ENCODE data around the gene ADAD2. TPM values are rescaled to one million over a fixed set of nuclear protein-coding genes. Genes with fewer than 3 reads are reported as not detected.
A peak's percentile ranks its signal among the peaks of the same experiment; 100 is the strongest.

The ADAD2 gene
- total RNA-seq, 2 experiments from 2014 or later = not detected

- Histone ChIP-seq H2AFZ (ENCODE audit: low read length) (no peak overlapping the region), H3K4me3 (ENCODE audit: low read depth, low read length, poor library complexity, severe bottlenecking) (no peak overlapping the region), H4K20me1 (ENCODE audit: insufficient read depth, low read length) (no peaks in the 10 kb centered on the region), H3K9me2 (ENCODE audit: insufficient read depth, low read length) (no peaks in the 10 kb centered on the region), H3K27ac (ENCODE audit: low read depth, low read length, poor library complexity, severe bottlenecking) (no peak overlapping the region), H3K79me2 (ENCODE audit: insufficient read depth, low read depth, low read length) (no peaks in the 10 kb centered on the region), H3K36me3 (ENCODE audit: insufficient read depth, low read length) (no peaks in the 10 kb centered on the region), H3K9me3 (ENCODE audit: low read length) (no peaks in the 10 kb centered on the region), H3K4me2 (ENCODE audit: low read length) (no peak overlapping the region), H3K4me1 (ENCODE audit: insufficient read depth, low read length, poor library complexity, severe bottlenecking) (no peaks in the 10 kb centered on the region)
- peak; percentile 3 for DNase-seq (ENCODE audit: low spot score)
- BruUV-seq (replicated peaks) = no TSS peak
- intact Hi-C loops (cut with micrococcal nuclease; ENCODE audit: unreplicated experiment) = no loop called here
- ChIA-PET CTCF (ENCODE audit: unreplicated experiment) (no interaction called here), POLR2A (no interaction called here)
- TF ChIP-seq CTCF (conservative IDR thresholded peaks at IDR 0.05; ENCODE audit: low read length) (no peak), EZH2phosphoT487 (IDR thresholded peaks at IDR 0.05; ENCODE audit: borderline replicate concordance, low read depth, low read length) (no peak)
Observed at GRCh38 chr16:84243732-84244131, 52.8 kb downstream of the ADAD2 start.

- no peaks in the 10 kb centered on the region for H4K20me1 ChIP-seq (ENCODE audit: insufficient read depth, low read length)
- H3K9me2 ChIP-seq (ENCODE audit: insufficient read depth, low read length) = no peaks in the 10 kb centered on the region
- BruUV-seq (replicated peaks) = no TSS peak
- H3K79me2 ChIP-seq (ENCODE audit: insufficient read depth, low read depth, low read length) = no peaks in the 10 kb centered on the region
- POLR2A ChIA-PET = no interaction called here
- H3K4me1 ChIP-seq (ENCODE audit: insufficient read depth, low read length, poor library complexity, severe bottlenecking) = no peaks in the 10 kb centered on the region
- CTCF ChIA-PET (ENCODE audit: unreplicated experiment) = no interaction called here
- H3K9me3 ChIP-seq (ENCODE audit: low read length) = no peaks in the 10 kb centered on the region
- no peak for DNase-seq (ENCODE audit: low spot score)
- H3K27ac ChIP-seq (ENCODE audit: low read depth, low read length, poor library complexity, severe bottlenecking) = no peak overlapping the region
- TF ChIP-seq EZH2phosphoT487 (IDR thresholded peaks at IDR 0.05; ENCODE audit: borderline replicate concordance, low read depth, low read length) = no peak
- TF ChIP-seq CTCF (conservative IDR thresholded peaks at IDR 0.05; ENCODE audit: low read length) = no peak
- intact Hi-C loops (cut with micrococcal nuclease; ENCODE audit: unreplicated experiment) = no loop called here
- H3K4me2 ChIP-seq (ENCODE audit: low read length) = no peak overlapping the region
- no peaks in the 10 kb centered on the region for H3K36me3 ChIP-seq (ENCODE audit: insufficient read depth, low read length)
- H3K4me3 ChIP-seq (ENCODE audit: low read depth, low read length, poor library complexity, severe bottlenecking) = no peak overlapping the region
- H2AFZ ChIP-seq (ENCODE audit: low read length) = no peak overlapping the region
Observed at GRCh38 chr16:84244728-84245127, 53.8 kb downstream of the ADAD2 start.

- Histone ChIP-seq H3K9me3 (ENCODE audit: low read length) (no peaks in the 10 kb centered on the region), H3K4me2 (ENCODE audit: low read length) (no peak overlapping the region)
Observed at GRCh38 chr16:84245956-84246678, 55.2 kb downstream of the ADAD2 start.

More at GRCh38 chr16:84245956-84246678, 55.2 kb downstream of the ADAD2 start:
- H3K27ac ChIP-seq (ENCODE audit: low read depth, low read length, poor library complexity, severe bottlenecking) = no peak overlapping the region
- H3K4me3 ChIP-seq (ENCODE audit: low read depth, low read length, poor library complexity, severe bottlenecking) = no peak overlapping the region
- TF ChIP-seq EZH2phosphoT487 (IDR thresholded peaks at IDR 0.05; ENCODE audit: borderline replicate concordance, low read depth, low read length) = no peak
- TF ChIP-seq CTCF (conservative IDR thresholded peaks at IDR 0.05; ENCODE audit: low read length) = no peak
- H3K36me3 ChIP-seq (ENCODE audit: insufficient read depth, low read length) = no peaks in the 10 kb centered on the region
- H3K79me2 ChIP-seq (ENCODE audit: insufficient read depth, low read depth, low read length) = no peaks in the 10 kb centered on the region
- H3K4me1 ChIP-seq (ENCODE audit: insufficient read depth, low read length, poor library complexity, severe bottlenecking) = no peaks in the 10 kb centered on the region
- no TSS peak for BruUV-seq (replicated peaks)
- DNase-seq (ENCODE audit: low spot score) = no peak
- POLR2A ChIA-PET = interaction anchor here (1.0 to 1.2 kb wide), 2 partner anchors 10 to 20 kb away, joined by 3 read pairs; no protein-coding TSS in a partner anchor
- intact Hi-C loops (cut with micrococcal nuclease; ENCODE audit: unreplicated experiment) = no loop called here
- no peaks in the 10 kb centered on the region for H4K20me1 ChIP-seq (ENCODE audit: insufficient read depth, low read length)
- CTCF ChIA-PET (ENCODE audit: unreplicated experiment) = no interaction called here
- H3K9me2 ChIP-seq (ENCODE audit: insufficient read depth, low read length) = no peaks in the 10 kb centered on the region
- no peak overlapping the region for H2AFZ ChIP-seq (ENCODE audit: low read length)
